ENCODE measurements around the gene SMURF2. TPM values are rescaled to one million over a fixed set of nuclear protein-coding genes. Genes with fewer than 3 reads are reported as not detected.

The SMURF2 gene
- total and polyA plus RNA-seq, 2 of the 4 experiments (the other 2 are of a cell fraction) = 131 to 774 TPM

DNA sequence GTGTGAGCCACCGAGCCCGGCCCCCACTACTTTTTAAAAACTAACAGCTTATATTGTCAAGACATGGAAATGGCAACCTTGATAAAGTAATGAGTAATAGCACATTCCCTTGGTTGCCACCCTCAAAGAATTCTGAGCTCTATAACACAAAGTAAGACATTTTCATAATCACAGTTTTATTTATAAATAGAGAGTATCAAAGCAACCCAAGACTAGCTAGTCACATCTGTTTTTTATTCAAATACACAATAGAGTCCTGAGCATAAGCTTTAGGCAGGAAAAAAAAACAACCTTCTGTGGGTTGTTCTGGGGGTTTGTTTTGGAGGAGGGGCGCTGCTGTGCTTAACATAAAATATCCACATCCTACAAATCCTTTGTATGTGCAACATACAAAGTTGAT, 86.7 kb downstream of the SMURF2 start:
- Histone ChIP-seq H3K23ac (ENCODE audit: low read depth, low read length) (0 out of 2 replicates have a peak overlapping the region, but pooled peaks have one; percentile 4), H3K36me3 (ENCODE audit: control insufficient read depth, insufficient read depth, low read length) (peaks cover 47% of the 10 kb centered on the region), H3K4me2 (ENCODE audit: low read depth, low read length) (no peak overlapping the region), H2AK9ac (replicated peaks; ENCODE audit: low read depth, low read length, poor library complexity) (no peak overlapping the region), H4K8ac (ENCODE audit: low read depth in 2 of 2, low read length in 2 of 2) (no peak overlapping the region), H3K18ac (ENCODE audit: low read depth, low read length) (no peak overlapping the region), H3K9ac (ENCODE audit: low read depth, low read length) (no peak overlapping the region), H2BK120ac (ENCODE audit: low read depth, low read length) (no peak overlapping the region), H2AK5ac (ENCODE audit: low read depth, low read length) (no peak overlapping the region), H3K9me3 (ENCODE audit: control insufficient read depth, insufficient read depth, low read length) (no peaks in the 10 kb centered on the region), H2BK5ac (ENCODE audit: low read depth, low read length, poor library complexity, severe bottlenecking) (peak overlapping the region; percentile 18), H4K91ac (ENCODE audit: insufficient read depth, low read depth, low read length) (no peak overlapping the region), H3K56ac (ENCODE audit: extremely low read depth, insufficient read depth, low read length) (no peak overlapping the region), H3K27me3 (ENCODE audit: control insufficient read depth, insufficient read depth, low read length) (no peaks in the 10 kb centered on the region), H3K27ac (ENCODE audit: insufficient read depth, low read length) (no peak overlapping the region), H2AFZ (replicated peaks; ENCODE audit: low read length, poor library complexity) (no peak overlapping the region), H3K79me1 (ENCODE audit: low read depth in 1 of 2, low read length in 2 of 2) (peaks cover 33 to 67% of the 10 kb centered on the region in 2 experiments), H3K14ac (replicated peaks; ENCODE audit: low read depth, low read length) (no peak overlapping the region), H2BK20ac (ENCODE audit: low read depth, low read length) (no peak overlapping the region), H2BK15ac (ENCODE audit: low read depth, low read length) (no peak overlapping the region), H3K4me1 (ENCODE audit: control insufficient read depth, insufficient read depth, low read length) (peaks cover 8% of the 10 kb centered on the region; the same call in 1 of the 2 replicates), H3K9me1 (ENCODE audit: insufficient read depth, low read length) (peaks cover 2% of the 10 kb centered on the region), H3K4me3 (ENCODE audit: insufficient read depth, low read depth, low read length) (no peak overlapping the region), H4K20me1 (ENCODE audit: insufficient read depth, low read length) (peaks cover 82% of the 10 kb centered on the region), H3K4ac (ENCODE audit: low read depth, low read length) (no peak overlapping the region), H4K5ac (ENCODE audit: low read depth, low read length) (no peak overlapping the region)
- ATAC-seq (ENCODE audit: low read depth) (no peak), DNase-seq (no peak)
- in situ Hi-C loops (cut with MboI; ENCODE audit: low sequenced_read_pairs) (no loop called here), dilution Hi-C loops (cut with HindIII; ENCODE audit: low sequenced_read_pairs, unreplicated experiment) (no loop called here), intact Hi-C loops (cut with micrococcal nuclease) (no loop called here)
- ChIA-PET CTCF (no interaction called here), POLR2A (ENCODE audit: unreplicated experiment) (interaction anchor here (1.0 kb wide), 1 partner anchor 9 kb away, joined by 6 read pairs; no protein-coding TSS in a partner anchor)
- no CpG with 5 or more reads among the region's 3 CpGs for WGBS, 2 experiments (ENCODE audit: extremely low coverage in 2 of 2, insufficient read length in 1 of 2)
- no TSS peak for BruUV-seq (replicated peaks)
- TF ChIP-seq ELK1 (IDR thresholded peaks at IDR 0.05; ENCODE audit: borderline replicate concordance, low read depth, low read length) (no peak), RCOR1 (IDR thresholded peaks at IDR 0.05; ENCODE audit: insufficient replicate concordance, low read length) (no peak), RAD21 (IDR thresholded peaks at IDR 0.05; ENCODE audit: low read length) (no peak), CEBPB (IDR thresholded peaks at IDR 0.05; ENCODE audit: low read depth, low read length) (no peak)

Measured in IMR-90 (cell line).